Activated T-cell treated with anti-CD3 and anti-CD28 coated beads for 24 hours (primary cell): ENCODE results near the gene PUM1.
"Not testable (repeated sequence)": the region's sequence is repeated elsewhere in the genome, so short reads cannot be mapped to it uniquely, and the experiment has no call there.

Experiments used
- DNase-seq: peaks from one replicate; pipeline ENCODE4 v3.0.0-alpha.2; 2020; ENCODE audit warnings: low read depth

The PUM1 gene

DNA sequence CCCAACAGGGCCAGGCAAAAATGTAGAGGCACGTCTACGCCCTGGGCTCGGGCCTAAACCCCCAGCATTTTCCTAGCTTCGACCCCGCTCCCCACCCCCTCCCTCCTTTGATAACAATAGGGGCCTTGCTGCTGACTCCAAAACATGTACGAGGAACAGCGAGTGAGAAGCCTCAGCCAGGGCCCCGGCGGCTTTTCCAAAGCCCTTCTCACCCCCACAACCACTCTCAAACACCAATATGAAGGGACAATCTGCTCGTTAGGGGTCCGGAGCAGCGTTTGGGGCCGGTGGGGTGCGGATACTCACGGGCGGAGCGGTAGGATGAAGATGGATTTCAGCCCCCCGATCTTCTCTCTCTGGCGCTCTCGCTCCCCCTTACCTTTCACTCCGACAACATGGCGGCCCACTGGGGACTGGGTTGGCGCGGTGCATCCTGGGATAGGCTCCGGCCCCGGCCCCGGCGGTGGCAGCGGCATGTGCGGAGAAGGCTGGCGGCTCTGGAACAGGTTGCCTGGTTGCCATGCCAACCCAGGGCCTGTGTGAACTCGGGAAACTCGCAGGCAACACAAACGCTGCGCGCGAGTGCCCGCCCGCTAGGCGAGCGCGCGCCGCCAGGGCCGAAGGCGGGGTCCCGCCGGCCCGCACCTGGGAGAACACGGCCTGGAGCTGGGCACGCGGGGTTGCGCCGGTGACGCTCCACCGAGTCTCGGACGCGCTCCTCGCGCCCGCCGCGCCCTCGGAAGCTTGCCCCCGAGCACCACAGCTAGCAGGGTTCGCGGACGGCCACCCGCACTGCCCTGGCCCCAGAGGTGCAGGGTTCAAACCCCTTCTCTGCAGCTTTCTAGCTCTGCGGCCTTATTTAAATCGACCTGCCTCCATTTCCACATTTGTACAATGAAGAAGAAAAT is at the start of gene PUM1:
Gene PUM1 (minus strand): TSS at position 408 of the 908 bp plus-strand sequence. CDS start 6,151 bp downstream, outside the sequence.
- DNase-seq: peak; percentile 98

GRCh38 chr1:31112266-31112935 is 46.9 kb upstream of the PUM1 start:
- DNase-seq: no peak

GRCh38 chr1:31111290-31111951 is 45.9 kb upstream of the PUM1 start:
- DNase-seq: no peak

- no peak for DNase-seq
Measured at GRCh38 chr1:31110846-31111245, 45.3 kb upstream of the PUM1 start.

GRCh38 chr1:31108861-31109260 is 43.3 kb upstream of the PUM1 start:
- DNase-seq: no peak

GRCh38 chr1:31105646-31106045 is 40.1 kb upstream of the PUM1 start:
- DNase-seq: no peak

DNA sequence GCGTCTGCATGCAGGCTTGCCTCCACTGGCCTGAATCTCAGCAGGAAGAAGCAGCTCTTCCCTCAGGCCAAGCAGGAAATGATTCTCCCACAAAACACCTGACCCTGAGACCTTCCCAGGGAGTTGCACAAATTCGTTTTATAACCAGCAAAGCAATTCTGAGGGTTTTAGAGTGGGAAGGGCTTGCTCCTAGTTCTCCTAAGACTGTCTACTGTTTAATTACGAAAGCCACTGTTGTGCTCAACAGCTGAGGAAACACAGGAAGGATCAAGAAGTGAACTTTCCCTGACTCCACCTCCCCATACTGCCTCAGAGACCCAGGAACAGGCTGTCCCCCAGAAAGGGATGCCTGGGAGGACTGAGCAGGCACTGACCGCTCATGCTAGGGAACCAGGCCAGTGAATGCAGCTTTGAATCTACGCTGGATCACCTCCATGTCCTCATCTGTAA is 37.0 kb upstream of the PUM1 start:
- no peak for DNase-seq

- no peak for DNase-seq
Measured at GRCh38 chr1:31101147-31101502, 35.6 kb upstream of the PUM1 start.

DNA sequence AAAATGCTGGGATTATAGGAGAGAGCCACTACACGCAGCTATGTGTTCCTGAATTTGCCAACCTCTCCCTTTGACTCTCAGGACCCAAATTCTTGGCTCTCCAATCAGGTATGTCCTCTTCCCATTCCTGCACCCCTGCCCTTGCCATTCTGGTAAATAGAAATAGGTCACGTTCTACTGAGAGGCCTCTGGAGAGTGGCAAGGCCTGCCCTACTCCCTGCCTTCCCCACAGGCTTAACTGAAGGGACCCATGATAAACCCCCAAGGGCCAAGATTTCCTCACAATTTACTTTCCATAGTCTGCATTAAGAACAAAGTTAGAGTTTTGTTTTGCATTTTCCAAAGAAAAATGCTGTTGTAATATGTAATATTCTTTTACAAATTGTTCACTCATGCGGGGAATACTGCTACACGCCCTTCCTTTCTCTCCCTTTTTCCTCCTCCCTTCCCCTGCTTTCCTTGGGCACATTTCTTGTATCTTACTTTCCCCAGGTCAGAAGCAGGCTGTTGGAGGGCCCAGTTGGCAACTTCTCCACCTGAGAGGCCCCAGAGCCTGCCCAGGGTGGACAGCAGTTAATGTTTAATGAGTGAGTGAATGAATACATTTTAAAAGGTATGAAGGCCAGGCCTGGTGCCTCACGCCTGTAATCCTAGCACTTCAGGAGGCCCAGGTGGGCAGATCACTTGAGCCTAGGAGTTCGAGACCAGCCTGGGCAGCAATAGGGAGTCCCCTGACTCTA is 33.9 kb upstream of the PUM1 start:
- DNase-seq: no peak

- DNase-seq: no peak
Measured at GRCh38 chr1:31095985-31096384, 30.5 kb upstream of the PUM1 start.

DNA sequence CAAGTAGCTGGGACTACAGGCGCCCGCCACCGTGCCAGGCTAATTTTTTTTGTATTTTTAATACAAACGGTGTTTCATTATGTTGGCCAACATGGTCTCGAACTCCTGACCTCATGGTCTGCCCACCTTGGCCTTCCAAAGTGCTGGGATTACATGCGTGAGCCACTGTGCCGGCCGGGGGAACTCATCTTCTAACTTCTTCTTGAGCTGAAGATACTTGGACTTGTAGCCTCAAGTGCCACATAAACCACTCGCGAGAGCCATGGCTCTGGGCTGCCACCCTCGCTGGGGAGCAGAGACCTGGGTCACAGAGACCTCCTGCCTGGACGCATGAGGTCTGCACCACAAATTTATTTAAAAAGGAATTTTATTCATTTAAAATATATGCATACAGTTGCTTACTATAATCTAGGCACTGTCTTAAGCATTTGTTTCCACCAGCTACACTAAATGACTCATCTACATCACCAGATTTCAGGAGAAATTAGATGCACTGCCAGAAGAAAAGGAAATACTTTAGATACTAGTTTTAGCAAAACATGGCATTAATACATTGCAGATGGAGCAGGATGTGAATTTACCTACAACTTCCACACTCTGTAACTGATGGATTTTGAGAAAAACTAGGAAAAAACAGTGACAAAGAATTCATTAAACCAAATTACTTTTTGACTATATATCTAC is 29.9 kb upstream of the PUM1 start:
- DNase-seq: no peak

DNA sequence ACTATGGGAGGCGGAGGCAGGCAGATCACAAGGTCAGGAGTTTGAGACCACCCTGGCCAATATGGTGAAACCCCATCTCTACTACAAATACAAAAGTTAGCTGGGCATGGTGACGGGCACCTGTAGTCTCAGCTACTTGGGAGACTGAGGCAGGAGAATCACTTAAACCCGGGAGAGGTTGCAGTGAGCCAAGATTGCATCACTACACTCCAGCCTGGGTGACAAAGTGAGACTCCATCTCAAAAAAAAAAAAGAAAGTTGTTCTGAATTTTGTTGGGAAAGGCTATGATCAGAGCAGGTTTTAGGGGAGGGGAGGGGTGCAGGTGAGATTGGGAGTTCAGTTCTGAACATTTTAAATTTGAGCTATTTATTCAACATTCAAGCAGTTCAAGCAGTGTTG is 22.6 kb upstream of the PUM1 start:
- DNase-seq: not testable (repeated sequence)

DNA sequence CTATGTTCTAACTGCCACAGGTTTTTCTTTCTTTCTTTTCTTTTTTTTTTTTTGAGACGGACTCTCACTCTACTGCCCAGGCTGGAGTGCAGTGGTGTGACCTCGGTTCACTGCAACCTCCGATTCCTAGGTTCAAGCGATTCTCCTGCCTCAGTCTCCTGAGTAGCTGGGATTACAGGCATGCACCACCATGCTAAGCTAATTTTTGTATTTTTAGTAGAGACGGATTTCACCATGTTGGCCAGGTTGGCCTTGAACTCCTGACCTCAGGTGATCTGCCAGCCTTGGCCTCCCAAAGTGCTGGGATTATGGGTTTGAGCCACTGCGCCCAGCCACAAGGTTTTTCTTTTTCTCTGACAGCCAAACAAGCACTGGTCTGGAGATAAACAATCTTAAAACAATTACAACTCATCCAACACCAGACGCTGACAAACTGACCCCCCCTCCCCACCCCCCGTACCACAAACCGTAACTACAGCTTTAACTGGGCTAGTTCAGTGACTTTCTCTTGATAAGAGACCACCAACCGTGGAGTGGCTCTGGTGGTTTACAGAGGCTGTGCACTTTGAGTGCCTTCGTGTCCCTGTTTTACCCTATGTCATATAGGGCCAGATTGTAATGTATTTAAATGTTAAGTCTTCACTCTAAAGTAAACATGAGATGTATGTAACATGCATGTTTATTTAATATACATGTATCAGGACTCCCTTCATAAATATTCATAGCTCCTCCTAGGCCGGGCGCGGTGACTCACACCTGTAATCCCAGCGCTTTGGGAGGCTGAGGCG is 19.5 kb upstream of the PUM1 start:
- no peak for DNase-seq

GRCh38 chr1:31082385-31082784 is 16.9 kb upstream of the PUM1 start:
- DNase-seq: no peak

- DNase-seq: no peak
Measured at GRCh38 chr1:31073044-31073443, 7.5 kb upstream of the PUM1 start.

DNA sequence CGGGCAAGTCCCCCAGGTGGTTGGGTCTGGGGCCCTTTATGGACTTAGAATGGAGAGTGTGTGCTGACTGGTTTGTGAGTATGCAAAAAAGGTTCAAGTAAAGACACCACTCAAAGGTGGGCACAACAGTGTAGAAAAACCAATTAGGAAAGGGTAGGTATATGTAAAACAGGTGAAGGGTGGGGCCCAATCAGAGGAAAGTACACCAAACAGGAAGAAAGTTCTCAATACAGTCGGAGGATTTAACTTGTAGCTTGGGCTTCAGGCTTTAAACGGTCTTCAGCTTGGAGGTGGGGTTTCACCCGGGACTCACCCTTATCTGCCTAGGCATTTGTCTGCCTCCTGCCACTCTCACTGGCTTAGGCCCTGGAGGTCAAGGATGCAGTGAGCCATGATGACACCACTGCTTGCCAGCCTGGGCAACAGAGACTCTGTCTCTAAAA is 6.8 kb upstream of the PUM1 start:
- no peak for DNase-seq

DNA sequence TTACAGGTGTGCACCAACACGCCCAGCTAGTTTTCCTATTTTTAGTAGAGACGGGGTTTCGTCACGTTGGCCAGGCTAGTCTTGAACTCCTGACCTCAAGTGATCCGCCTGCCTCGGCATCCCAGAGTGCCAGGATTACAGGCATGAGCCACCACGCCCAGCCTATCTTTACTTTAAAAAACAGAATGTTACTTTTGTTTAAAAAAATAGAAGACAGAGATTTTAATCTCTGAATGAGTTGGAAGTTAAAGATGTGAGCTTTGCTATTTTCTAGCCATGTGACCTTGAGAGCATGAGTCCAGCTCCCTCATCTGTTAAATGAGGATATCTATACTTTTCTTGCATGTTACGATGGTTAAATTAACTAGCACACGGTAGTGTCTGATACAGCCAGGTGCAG is 3.9 kb upstream of the PUM1 start:
- no peak for DNase-seq

DNA sequence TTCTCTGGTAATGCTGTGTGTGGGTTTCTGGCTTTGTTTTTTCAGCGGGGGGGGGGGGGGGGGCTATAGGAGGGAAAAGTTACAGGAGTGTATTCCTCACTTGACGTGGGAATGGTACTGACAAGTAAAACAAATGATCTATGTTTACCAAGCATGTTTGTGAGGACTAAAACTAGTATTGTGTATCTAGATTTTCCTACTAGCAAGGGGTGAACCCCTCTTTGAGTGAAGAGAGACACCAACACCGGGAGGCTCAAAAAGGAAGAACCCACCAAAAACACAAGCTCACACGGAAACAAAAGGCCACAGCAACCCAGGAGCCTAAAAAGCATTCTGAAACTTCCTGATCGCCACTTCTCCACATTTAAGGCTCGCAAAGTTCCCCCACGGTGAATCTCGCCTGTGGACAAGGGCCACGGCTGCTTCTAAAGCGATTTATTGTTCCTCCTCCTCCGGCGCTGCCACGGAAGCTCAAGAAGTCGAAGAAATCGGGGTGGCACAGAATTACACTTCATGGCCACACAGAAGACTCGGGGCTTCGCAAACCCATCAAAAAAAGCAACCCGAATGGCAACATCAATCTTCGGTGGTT is 703 bp downstream of the PUM1 start:
- DNase-seq: no peak

DNA sequence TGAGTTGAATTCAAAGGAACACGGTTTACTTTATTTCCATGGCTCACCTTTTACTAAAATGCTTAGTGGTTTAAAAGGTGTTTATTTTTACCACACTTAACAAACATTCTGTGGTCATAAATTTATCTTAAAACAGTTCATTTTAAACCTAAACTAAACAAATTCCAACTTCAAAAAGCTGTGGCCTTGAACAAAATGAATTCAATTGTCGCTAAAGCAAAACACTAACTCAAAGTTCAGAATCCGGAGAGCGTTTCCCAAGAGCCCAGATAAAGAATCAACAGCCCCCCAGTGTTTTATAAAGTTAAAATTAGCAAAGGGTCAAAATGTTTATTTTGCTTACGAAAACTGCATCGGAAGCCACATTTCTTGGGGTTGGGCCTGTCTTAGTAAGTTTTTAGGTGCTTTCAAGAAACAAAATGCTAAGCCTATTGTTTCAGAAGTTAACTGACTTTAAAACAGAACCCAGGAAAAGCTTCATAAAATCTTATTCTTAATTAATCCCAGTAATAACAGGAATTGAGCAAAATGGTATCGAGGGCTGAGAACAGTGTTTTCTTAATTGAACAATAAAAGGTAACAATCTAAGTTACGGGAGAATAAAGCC is 1.3 kb downstream of the PUM1 start:
- DNase-seq: no peak

DNA sequence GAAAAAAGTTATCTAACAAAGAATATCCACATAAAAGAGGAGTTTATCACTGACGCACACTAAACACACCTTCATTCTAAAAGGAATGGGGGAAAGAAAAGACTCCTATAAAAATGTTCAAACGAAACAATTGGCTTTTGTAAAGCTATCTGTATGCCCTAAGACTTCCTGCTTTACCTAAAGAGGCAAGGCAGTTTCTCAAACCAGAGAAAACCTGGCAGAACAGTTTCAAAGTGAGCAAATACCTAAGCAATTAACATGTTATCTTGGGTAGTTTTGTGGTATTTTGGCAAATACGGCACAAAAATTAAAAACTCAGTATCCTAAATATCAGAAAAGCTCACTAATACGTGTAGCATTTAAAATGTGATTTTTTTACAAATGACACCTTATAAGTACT is 1.9 kb downstream of the PUM1 start:
- no peak for DNase-seq
